Umbilical cord (tissue), 2 donors: ENCODE data around the gene ATP8B2. TPM values are rescaled to one million over a fixed set of nuclear protein-coding genes. Genes with fewer than 3 reads are reported as not detected.
"Not testable (repeated sequence)": the region's sequence is repeated elsewhere in the genome, so short reads cannot be mapped to it uniquely, and the experiment has no call there.

Experiments
- DNase-seq: peaks from one replicate; pipeline ENCODE4 v3.0.0-alpha.2; 2015; ENCODE audit warnings: low spot score
- total RNA-seq: library from RNA; depleted of rRNA; stranded (reverse); fragments of >200 nt; gene quantifications from one replicate; pipeline ENCODE4 v1.2.3, GENCODE V29; 2014; ENCODE audit warnings: low replicate concordance; ENCODE audit not compliant: insufficient read depth

ATP8B2 gene
- total RNA-seq, 1 donor from 2014 or later, result 107 TPM

GRCh38 chr1:154323493-154323892 lies 1.8 kb upstream of the ATP8B2 start:
- no peak for DNase-seq

GRCh38 chr1:154324241-154324640 lies 1.1 kb upstream of the ATP8B2 start:
- no peak for DNase-seq

- DNase-seq, result peak; percentile 78
Observed at GRCh38 chr1:154325583-154326545, 539 bp downstream of the ATP8B2 start.

DNA sequence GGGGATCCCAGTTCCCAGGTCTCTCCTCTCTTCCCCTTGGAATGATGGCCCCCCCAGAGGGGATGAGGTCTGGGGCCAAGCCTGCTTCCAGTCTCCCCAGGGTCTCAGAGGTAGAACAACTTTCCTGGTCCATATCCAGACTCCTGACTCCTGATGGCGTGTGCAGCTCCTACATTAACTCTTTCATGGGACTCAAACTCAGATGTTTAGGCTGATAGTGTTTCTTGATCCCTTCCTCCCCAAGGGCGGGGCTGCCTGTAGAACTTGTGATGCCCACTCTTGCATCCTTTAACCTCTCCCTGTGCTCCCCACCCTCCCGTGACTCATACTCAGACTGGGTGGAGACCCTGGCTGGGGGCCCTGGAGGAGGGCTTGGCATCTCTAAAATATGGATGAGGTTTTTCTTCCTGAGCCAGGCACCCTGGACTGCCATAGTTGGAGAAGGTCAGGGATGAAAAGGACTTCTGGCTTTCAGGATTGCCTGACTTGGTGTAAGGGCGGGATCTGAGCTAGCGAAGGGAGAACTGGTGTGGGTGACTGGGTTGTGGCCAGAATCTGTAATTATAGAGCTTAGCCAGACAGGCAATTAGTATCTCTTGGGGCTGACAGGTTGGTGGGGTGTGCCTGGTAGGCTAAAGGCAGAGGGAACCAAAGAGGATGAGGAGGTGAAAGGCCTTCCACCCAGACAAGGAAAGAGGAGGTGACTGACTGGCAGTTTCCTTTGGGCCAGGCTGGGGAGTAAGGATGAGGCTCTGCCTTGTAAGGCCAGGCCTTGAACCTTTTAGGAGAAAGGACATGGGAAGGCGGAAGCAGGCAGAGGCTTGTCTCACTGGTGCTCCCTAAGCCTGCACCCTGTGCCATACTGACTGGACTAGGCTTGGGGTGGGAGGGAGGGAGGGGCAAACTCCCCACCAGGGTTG lies 1.5 kb downstream of the ATP8B2 start:
- peak; percentile 85 for DNase-seq

DNA sequence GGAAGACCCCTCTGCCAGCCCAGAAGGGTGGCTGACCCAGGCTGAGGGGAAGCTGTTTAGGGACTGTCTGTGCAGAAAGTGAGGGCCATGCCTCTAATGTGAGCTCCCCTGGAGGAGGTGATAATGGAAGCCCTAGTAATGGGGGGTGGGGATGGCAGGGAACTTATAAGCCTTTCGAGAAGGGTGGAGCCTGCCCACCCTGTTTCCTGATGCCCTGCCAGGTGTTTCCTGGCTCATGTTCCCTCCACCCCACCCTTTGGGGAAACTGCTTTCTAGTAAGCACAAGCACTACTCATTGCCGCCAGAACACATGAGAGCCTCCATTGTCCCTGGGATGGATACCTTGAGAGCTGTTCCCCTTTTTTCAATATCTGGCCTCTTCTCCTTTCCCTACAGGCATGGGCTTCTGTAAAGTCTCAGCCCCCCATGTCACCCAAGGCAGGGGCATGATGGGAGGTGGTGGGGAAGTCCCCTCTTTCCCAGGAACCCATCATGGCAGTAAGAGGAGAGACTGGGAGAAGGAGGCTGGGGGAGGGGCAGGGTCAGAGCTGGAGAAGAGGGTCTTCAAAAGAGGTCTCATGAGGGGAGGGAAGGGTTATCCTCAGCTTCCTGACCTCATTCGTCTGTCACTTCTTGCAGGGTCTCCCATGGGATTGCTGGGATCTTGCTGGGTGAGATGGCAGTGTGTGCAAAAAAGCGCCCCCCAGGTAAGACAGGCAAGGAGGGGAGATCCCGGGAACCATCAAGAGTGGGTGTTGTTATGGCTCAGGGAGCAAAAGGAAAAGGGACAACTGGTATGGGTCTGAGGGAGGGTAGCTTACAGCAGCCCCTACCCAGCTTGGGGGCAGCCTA lies 2.4 kb downstream of the ATP8B2 start:
- peak; percentile 11 for DNase-seq

DNA sequence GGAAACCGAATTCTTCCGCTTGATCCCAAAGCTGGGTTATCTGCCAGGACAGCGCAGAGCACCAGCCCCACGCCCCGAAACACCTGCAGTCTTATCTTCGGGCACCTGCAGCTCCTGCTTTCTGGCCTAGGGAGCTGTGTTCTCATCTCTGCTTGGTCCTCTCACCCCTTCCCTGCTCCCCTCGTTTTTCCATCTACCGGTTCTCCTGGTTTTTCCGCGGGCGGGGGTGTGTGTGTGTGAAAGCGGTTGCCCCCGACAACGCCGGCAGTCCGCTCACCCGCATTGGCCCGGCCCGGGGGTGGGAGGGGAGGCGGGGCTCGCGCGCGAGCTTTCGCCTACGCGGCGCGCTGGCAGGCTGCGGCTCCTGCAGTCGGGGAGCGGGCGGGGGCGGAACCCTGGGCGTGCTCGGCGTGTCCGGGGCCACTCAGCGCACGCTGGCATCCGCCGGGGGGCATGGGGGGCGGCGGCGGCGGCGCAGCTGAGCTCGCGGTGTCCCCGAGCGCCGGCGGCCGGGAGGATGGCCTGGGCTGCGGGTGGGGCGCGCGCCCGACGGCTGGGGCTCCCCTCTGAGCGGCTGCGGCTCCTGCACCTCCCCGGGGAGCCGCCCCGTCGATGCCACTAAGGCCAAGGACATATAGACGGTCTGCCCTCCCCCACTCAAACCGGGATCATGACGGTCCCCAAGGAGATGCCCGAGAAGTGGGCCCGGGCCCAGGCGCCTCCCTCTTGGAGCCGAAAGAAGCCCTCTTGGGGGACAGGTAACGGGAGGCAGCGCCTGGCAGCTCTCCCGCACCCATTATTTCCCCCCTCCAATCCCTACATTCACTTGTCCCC lies 3.2 kb downstream of the ATP8B2 start:
- peak; percentile 82 for DNase-seq

DNA sequence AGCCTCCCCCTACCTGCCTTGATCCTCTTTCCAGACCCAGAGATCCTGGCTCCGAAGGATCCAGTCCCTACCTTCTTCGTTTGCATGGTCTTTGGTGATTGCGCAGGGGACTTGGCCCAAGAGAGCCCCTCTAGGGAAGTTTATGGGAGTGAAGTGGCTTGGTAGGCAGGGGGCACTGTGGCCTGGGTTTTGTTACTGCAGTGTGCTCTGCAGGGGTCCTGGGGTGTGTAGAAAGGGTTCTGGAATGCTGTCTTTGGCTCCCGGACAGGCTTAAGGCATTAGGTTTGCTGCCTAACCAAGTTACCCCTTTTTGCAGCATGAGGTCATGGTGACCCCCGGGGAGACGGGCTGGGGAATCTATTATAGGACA lies 3.8 kb downstream of the ATP8B2 start:
- DNase-seq, result no peak

GRCh38 chr1:154329551-154330131 lies 4.3 kb downstream of the ATP8B2 start:
- no peak for DNase-seq

- no peak for DNase-seq
Observed at GRCh38 chr1:154330669-154331068, 5.3 kb downstream of the ATP8B2 start.

GRCh38 chr1:154334079-154335024 lies 9.0 kb downstream of the ATP8B2 start:
- no peak for DNase-seq

DNA sequence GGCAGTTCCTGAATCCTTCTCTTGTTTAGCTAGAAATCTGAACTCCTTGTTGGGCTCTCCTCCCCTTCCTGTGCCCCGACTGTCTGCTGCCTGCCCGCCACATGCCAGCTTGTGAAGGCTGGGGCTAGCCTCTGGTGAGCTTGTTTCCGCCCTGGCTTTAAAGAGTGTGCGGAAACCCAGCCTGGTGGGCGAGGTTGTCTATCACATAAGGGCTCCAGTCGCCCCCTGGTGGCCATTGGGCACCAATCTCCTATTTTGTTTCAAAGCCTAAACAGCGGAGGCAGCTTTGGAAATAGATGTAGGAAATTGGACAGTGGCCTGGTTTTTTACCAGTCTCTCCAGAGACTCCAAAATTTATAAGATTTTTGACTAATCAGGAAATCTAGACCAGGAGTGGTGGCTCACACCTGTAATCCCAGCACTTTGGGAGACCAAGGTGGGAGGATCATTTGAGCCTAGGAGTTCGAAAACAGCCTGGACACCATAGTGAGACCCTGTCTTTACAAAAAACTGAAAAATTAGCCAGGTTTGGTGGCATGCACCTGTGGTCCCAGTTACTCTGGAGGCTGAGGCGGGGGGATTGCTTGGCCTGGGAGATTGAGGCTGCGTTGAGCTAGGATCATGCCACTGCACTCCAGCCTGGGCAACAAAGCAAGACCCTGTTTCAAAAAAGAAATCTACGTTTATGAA lies 9.8 kb downstream of the ATP8B2 start:
- DNase-seq, result peak; percentile 85

- DNase-seq, result no peak
Observed at GRCh38 chr1:154337253-154337894, 12.0 kb downstream of the ATP8B2 start.

DNA sequence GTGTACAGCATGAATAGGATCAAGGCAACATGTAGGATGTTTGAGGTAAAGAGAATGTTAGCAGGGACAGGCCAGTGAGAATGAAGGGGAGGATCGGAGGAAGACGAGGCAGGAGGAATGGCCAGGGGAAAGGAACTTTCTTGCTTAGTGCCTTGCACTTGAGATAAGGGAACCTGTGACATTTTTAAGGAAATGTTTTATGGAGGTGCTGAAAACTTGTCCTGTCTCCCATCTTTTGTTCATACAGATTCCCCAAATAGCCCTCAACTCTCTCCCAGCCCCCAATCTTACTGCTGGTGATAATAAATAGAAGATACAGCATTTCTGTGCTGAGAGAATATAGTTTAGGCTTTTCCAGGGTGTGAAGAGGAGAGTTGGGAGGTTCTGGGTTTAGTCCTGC lies 13.6 kb downstream of the ATP8B2 start:
- no peak for DNase-seq

GRCh38 chr1:154341366-154341765 lies 16.0 kb downstream of the ATP8B2 start:
- not testable (repeated sequence) for DNase-seq

DNA sequence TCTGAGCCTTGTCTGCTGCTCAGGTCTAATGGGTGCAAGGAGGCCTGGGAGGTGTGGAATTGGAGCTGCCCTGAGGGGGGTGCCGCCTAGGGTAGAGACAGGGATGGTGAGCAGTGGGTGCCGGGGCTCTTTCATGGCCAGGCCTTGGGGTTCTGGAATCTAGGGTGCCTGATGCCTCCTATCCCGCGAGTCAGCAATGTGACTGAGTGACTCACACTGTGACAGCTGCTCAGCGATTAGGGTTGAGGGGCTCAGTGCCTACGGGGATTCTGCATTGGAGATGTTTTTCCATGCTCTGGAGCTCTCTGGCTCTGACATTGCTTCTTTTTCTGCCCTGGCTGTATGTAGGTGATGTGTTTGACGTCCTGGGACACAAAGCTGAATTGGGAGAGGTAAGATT lies 16.8 kb downstream of the ATP8B2 start:
- no peak for DNase-seq

- no peak for DNase-seq
Observed at GRCh38 chr1:154342836-154343472, 17.6 kb downstream of the ATP8B2 start.
